ENCODE measurements around the gene COA7. TPM values are rescaled to one million over a fixed set of nuclear protein-coding genes. Genes with fewer than 3 reads are reported as not detected.
A peak's percentile ranks its signal among the peaks of the same experiment; 100 is the strongest.
"Not testable (repeated sequence)": the region's sequence is repeated elsewhere in the genome, so short reads cannot be mapped to it uniquely, and the experiment has no call there.

COA7 gene
- polyA plus RNA-seq, 3 donors, result 4.8 to 8.5 (median 6.2) TPM

DNA sequence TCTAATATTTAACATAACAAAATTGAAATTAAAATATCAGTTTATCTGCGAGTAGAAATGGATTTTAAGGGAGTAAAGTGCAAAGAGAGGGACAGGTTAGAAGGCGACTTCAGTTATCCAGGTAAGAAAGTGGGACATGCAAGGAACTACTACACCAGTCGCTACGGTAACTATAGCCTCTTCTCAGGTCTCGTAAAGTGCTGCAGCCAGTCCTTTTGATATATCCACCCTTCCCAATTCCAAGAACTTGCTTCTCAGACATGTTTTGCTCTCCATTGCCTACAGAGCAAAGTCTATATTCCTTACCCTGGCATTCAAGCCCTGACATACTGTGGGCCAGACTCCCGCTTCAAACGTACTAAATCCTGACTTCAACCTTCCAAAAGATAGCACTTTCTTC, 2.5 kb downstream of the COA7 start:
- H3K9ac ChIP-seq (ENCODE audit: insufficient read depth, low read length, poor library complexity, severe bottlenecking), result no peak overlapping the region
- Mint-ChIP-seq H3K27me3 (ENCODE audit: low read depth in 3 of 3) (peaks cover 0 to 3% (median 1%) of the 10 kb centered on the region in 3 donors), H3K27ac (peak overlapping the region in 1 of 7 donors; percentile 54), H3K4me3 (no peak overlapping the region), H3K4me1 (peaks cover 21% of the 10 kb centered on the region), H3K36me3 (peaks cover 15 to 27% of the 10 kb centered on the region in 2 donors), H3K9me3 (no peaks in the 10 kb centered on the region)
- H3K9me3 ChIP-seq (replicated peaks in 1 of 2; ENCODE audit: control insufficient read depth in 1 of 2, insufficient read depth in 1 of 2, low read length in 2 of 2), result no peaks in the 10 kb centered on the region
- no peaks in the 10 kb centered on the region for H4K20me1 ChIP-seq (ENCODE audit: insufficient read depth, low read length)
- H3K4me3 ChIP-seq (replicated peaks in 1 of 3; ENCODE audit: low read depth in 2 of 3, low read length in 3 of 3), result no peak overlapping the region
- no peak overlapping the region for H2AFZ ChIP-seq (ENCODE audit: insufficient read depth, low read depth, low read length, poor library complexity, severe bottlenecking)
- H3K27ac ChIP-seq (ENCODE audit: low read depth in 1 of 2, low read length in 2 of 2), result no peak overlapping the region
- H3K36me3 ChIP-seq (replicated peaks in 1 of 2; ENCODE audit: control insufficient read depth in 1 of 2, insufficient read depth in 2 of 2, low read length in 2 of 2), result peaks cover 14 to 24% of the 10 kb centered on the region in 2 donors
- WGBS (ENCODE audit: insufficient coverage), result 96% methylated on average over 5 of the region's 7 CpGs
- no peak overlapping the region for H3K4me2 ChIP-seq (replicated peaks; ENCODE audit: extremely low read depth, low read length, poor library complexity, severe bottlenecking)
- DNase-seq, result no peak
- H3K4me1 ChIP-seq (ENCODE audit: control insufficient read depth in 1 of 2, insufficient read depth in 2 of 2, low read length in 2 of 2), result peaks cover 15 to 21% of the 10 kb centered on the region in 2 donors
- H3K79me2 ChIP-seq (ENCODE audit: insufficient read depth, low read length), result peaks cover 47% of the 10 kb centered on the region
- intact Hi-C loops (cut with micrococcal nuclease), result loop anchor here (10.0 kb wide), 2 partner anchors 291 to 641 kb away; partner anchors contain the start of genes BTF3L4 (in 1 of the 2), ORC1 (in 1 of the 2), PRPF38A (in 1 of the 2) and TXNDC12 (in 1 of the 2)
- TF ChIP-seq, protein P1, sequence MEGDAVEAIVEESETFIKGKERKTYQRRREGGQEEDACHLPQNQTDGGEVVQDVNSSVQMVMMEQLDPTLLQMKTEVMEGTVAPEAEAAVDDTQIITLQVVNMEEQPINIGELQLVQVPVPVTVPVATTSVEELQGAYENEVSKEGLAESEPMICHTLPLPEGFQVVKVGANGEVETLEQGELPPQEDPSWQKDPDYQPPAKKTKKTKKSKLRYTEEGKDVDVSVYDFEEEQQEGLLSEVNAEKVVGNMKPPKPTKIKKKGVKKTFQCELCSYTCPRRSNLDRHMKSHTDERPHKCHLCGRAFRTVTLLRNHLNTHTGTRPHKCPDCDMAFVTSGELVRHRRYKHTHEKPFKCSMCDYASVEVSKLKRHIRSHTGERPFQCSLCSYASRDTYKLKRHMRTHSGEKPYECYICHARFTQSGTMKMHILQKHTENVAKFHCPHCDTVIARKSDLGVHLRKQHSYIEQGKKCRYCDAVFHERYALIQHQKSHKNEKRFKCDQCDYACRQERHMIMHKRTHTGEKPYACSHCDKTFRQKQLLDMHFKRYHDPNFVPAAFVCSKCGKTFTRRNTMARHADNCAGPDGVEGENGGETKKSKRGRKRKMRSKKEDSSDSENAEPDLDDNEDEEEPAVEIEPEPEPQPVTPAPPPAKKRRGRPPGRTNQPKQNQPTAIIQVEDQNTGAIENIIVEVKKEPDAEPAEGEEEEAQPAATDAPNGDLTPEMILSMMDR (IDR thresholded peaks at IDR 0.05), result no peak
- no peaks in the 10 kb centered on the region for H3K27me3 ChIP-seq (ENCODE audit: control insufficient read depth in 2 of 2, insufficient read depth in 2 of 2, low read length in 2 of 2)

DNA sequence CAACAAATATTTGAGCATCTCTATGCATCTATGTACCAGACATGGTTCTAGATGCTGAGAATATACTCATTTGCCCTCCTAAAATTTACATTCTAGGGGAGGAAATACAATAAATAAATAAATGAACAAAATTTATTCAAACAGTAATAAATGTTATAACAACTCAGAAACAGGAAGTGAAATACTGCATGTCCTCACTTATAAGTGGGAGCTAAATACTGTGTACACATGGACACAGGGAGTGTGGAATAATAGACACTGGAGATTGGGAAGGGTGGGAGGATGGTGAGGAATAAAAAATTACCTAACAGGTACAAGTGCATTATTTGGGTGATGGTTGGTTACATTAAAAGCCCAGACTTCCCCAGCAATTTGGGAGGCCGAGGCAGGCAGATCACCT, 4.3 kb downstream of the COA7 start:
- Histone ChIP-seq H3K4me1 (ENCODE audit: control insufficient read depth in 1 of 2, insufficient read depth in 2 of 2, low read length in 2 of 2) (peaks cover 15 to 21% of the 10 kb centered on the region in 2 donors), H3K4me2 (replicated peaks; ENCODE audit: extremely low read depth, low read length, poor library complexity, severe bottlenecking) (no peak overlapping the region), H3K4me3 (replicated peaks in 1 of 3; ENCODE audit: low read depth in 2 of 3, low read length in 3 of 3) (no peak overlapping the region), H3K27me3 (ENCODE audit: control insufficient read depth in 2 of 2, insufficient read depth in 2 of 2, low read length in 2 of 2) (no peaks in the 10 kb centered on the region), H3K36me3 (replicated peaks in 1 of 2; ENCODE audit: control insufficient read depth in 1 of 2, insufficient read depth in 2 of 2, low read length in 2 of 2) (peaks cover 18 to 30% of the 10 kb centered on the region in 2 donors), H3K9me3 (replicated peaks in 1 of 2; ENCODE audit: control insufficient read depth in 1 of 2, insufficient read depth in 1 of 2, low read length in 2 of 2) (no peaks in the 10 kb centered on the region), H3K9ac (ENCODE audit: insufficient read depth, low read length, poor library complexity, severe bottlenecking) (no peak overlapping the region), H3K27ac (ENCODE audit: low read depth in 1 of 2, low read length in 2 of 2) (no peak overlapping the region), H3K79me2 (ENCODE audit: insufficient read depth, low read length) (peaks cover 47% of the 10 kb centered on the region), H2AFZ (ENCODE audit: insufficient read depth, low read depth, low read length, poor library complexity, severe bottlenecking) (no peak overlapping the region), H4K20me1 (ENCODE audit: insufficient read depth, low read length) (no peaks in the 10 kb centered on the region)
- DNase-seq, result no peak
- H3K27ac Mint-ChIP-seq, result peak overlapping the region in 1 of 7 donors; percentile 57
- H3K9me3 Mint-ChIP-seq, result no peaks in the 10 kb centered on the region
- TF ChIP-seq, protein P1 (IDR thresholded peaks at IDR 0.05), result no peak
- intact Hi-C loops (cut with micrococcal nuclease), result loop anchor here (10.0 kb wide), 2 partner anchors 289 to 639 kb away; partner anchors contain the start of genes BTF3L4 (in 1 of the 2), ORC1 (in 1 of the 2), PRPF38A (in 1 of the 2) and TXNDC12 (in 1 of the 2)
- H3K36me3 Mint-ChIP-seq, result peaks cover 23 to 38% of the 10 kb centered on the region in 2 donors
- 100% methylated on average over 1 of the region's 1 CpG for WGBS (ENCODE audit: insufficient coverage)
- no peak overlapping the region for H3K4me3 Mint-ChIP-seq
- H3K4me1 Mint-ChIP-seq, result peaks cover 21% of the 10 kb centered on the region
- H3K27me3 Mint-ChIP-seq (ENCODE audit: low read depth in 3 of 3), result peaks cover 0 to 3% (median 0%) of the 10 kb centered on the region in 3 donors

DNA sequence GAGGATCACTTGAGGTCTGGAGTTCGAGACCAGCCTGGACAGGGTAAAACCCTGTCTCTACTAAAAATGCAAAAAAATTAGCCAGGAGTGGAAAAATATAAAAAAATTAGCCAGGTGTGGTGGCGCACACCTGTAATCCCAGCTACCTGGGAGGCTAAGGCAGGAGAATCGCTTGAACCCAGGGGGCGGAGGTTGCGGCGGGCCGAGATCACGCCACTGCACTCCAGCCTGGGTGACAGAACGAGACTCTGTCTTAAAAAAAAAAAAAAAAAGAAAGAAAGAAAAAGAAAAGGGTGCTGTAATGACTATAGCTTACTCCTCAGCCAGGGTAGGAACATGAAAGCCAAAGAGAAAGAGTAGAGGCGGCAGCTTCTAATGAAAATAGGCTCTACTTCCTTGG, 4.8 kb downstream of the COA7 start:
- peaks cover 10 to 16% of the 10 kb centered on the region in 2 donors for H3K4me1 ChIP-seq (ENCODE audit: control insufficient read depth in 1 of 2, insufficient read depth in 2 of 2, low read length in 2 of 2)
- intact Hi-C loops (cut with micrococcal nuclease), result loop anchor here (10.0 kb wide), 2 partner anchors 289 to 639 kb away; partner anchors contain the start of genes BTF3L4 (in 1 of the 2), ORC1 (in 1 of the 2), PRPF38A (in 1 of the 2) and TXNDC12 (in 1 of the 2)
- not testable (repeated sequence) for H3K4me3 ChIP-seq (replicated peaks in 1 of 3; ENCODE audit: low read depth in 2 of 3, low read length in 3 of 3); H3K9me3 ChIP-seq (replicated peaks in 1 of 2; ENCODE audit: control insufficient read depth in 1 of 2, insufficient read depth in 1 of 2, low read length in 2 of 2); H3K4me3 Mint-ChIP-seq; H3K9me3 Mint-ChIP-seq; H4K20me1 ChIP-seq (ENCODE audit: insufficient read depth, low read length); H3K27me3 Mint-ChIP-seq (ENCODE audit: low read depth in 3 of 3); DNase-seq; H3K4me2 ChIP-seq (replicated peaks; ENCODE audit: extremely low read depth, low read length, poor library complexity, severe bottlenecking); H3K9ac ChIP-seq (ENCODE audit: insufficient read depth, low read length, poor library complexity, severe bottlenecking); H2AFZ ChIP-seq (ENCODE audit: insufficient read depth, low read depth, low read length, poor library complexity, severe bottlenecking); H3K27me3 ChIP-seq (ENCODE audit: control insufficient read depth in 2 of 2, insufficient read depth in 2 of 2, low read length in 2 of 2); H3K27ac ChIP-seq (ENCODE audit: low read depth in 1 of 2, low read length in 2 of 2)
- Mint-ChIP-seq H3K4me1 (peaks cover 17% of the 10 kb centered on the region), H3K27ac (peak overlapping the region in 1 of 7 donors; percentile 33), H3K36me3 (peaks cover 27 to 39% of the 10 kb centered on the region in 2 donors)
- H3K36me3 ChIP-seq (replicated peaks in 1 of 2; ENCODE audit: control insufficient read depth in 1 of 2, insufficient read depth in 2 of 2, low read length in 2 of 2), result peaks cover 20 to 34% of the 10 kb centered on the region in 2 donors
- WGBS (ENCODE audit: insufficient coverage), result 100% methylated on average over 3 of the region's 10 CpGs
- peaks cover 50% of the 10 kb centered on the region for H3K79me2 ChIP-seq (ENCODE audit: insufficient read depth, low read length)

Measured in CD14-positive monocyte (primary cell).